H1 (cell line): ENCODE data around the gene FLRT1. TPM values are rescaled to one million over a fixed set of nuclear protein-coding genes. Genes with fewer than 3 reads are reported as not detected.

ENCODE experiments used
- CTCF ChIA-PET: fragments of 300-600 bp; sonication (Branson Sonifier 250); formaldehyde crosslinking; loops from one replicate; lab custom pipeline; 2021; ENCODE audit not compliant: partially characterized antibody; lab: Charles Lee
- POLR2A ChIA-PET: fragments of 300-600 bp; sonication (Branson Sonifier 250); formaldehyde crosslinking; loops from one replicate; lab custom pipeline; 2021; ENCODE audit warnings: inconsistent platforms; ENCODE audit not compliant: partially characterized antibody; lab: Charles Lee
- DNase-seq, 2 experiments: peaks; one replicate each; pipeline versions ENCODE4 v3.0.0 to v3.0.0-alpha.2; 2010 to 2022; ENCODE audit warnings: low spot score in 2 of 2, low read depth in 1 of 2, mixed read lengths in 1 of 2
- FAIRE-seq: peaks from 2 replicates; lab custom pipeline; 2011; peaks lifted over from hg19 to GRCh38; lab: Jason Lieb, UNC
- H2AFZ ChIP-seq: 2 replicates; pipeline ENCODE4 v1.8.1; 2012; ENCODE audit warnings: low read length, inconsistent platforms
- H2AK5ac ChIP-seq: 2 replicates; pipeline ENCODE4 v1.6.1; 2013; ENCODE audit warnings: low read depth, low read length
- H2BK120ac ChIP-seq: replicated peaks from 2 replicates; pipeline ENCODE3; 2013; ENCODE audit warnings: low read depth, low read length, inconsistent platforms
- H2BK12ac ChIP-seq: 2 replicates; pipeline ENCODE4 v1.6.1; 2013; ENCODE audit warnings: low read depth, low read length
- H2BK15ac ChIP-seq: 2 replicates; pipeline ENCODE4 v1.6.1; 2013; ENCODE audit warnings: low read length
- H2BK20ac ChIP-seq: 2 replicates; pipeline ENCODE4 v1.6.1; 2013; ENCODE audit warnings: low read length
- H2BK5ac ChIP-seq: 2 replicates; pipeline ENCODE4 v1.6.1; 2013; ENCODE audit warnings: low read depth, low read length
- H3K14ac ChIP-seq: 2 replicates; pipeline ENCODE4 v1.6.1; 2013; ENCODE audit warnings: inconsistent platforms; ENCODE audit not compliant: insufficient read length
- H3K18ac ChIP-seq: 2 replicates; pipeline ENCODE4 v1.6.1; 2013; ENCODE audit warnings: low read length; ENCODE audit errors: extremely low read depth
- H3K23ac ChIP-seq: 2 replicates; pipeline ENCODE4 v1.6.1; 2013; ENCODE audit warnings: inconsistent platforms; ENCODE audit not compliant: insufficient read length
- H3K23me2 ChIP-seq: 2 replicates; pipeline ENCODE4 v1.6.1; 2013; ENCODE audit warnings: low read depth, low read length
- H3K27ac ChIP-seq: 2 replicates; pipeline ENCODE4 v1.6.1; 2011; ENCODE audit warnings: low read depth, low read length, inconsistent platforms
- H3K27me3 ChIP-seq, 4 experiments: replicated peaks in 1 of 4; 1 replicate in 1 of 4; 2 replicates in 3 of 4; pipeline versions ENCODE4 v1.6.1 to v1.8.1; 2011 to 2013; ENCODE audit warnings: low read length in 3 of 4, mild to moderate bottlenecking in 3 of 4, inconsistent platforms in 2 of 4, mixed read lengths in 2 of 4, moderate library complexity in 1 of 4; ENCODE audit not compliant: control insufficient read depth in 3 of 4, insufficient read depth in 3 of 4; ENCODE audit errors: extremely low read depth in 1 of 4
- H3K36me3 ChIP-seq, 4 experiments: 2 replicates each; pipeline versions ENCODE4 v1.6.1 to v1.8.1; 2011 to 2013; ENCODE audit warnings: mild to moderate bottlenecking in 4 of 4, low read length in 3 of 4, moderate library complexity in 2 of 4, control low read depth in 1 of 4, inconsistent platforms in 1 of 4; ENCODE audit not compliant: insufficient read depth in 4 of 4, control insufficient read depth in 2 of 4
- H3K4ac ChIP-seq: replicated peaks from 2 replicates; pipeline ENCODE3; 2013; ENCODE audit warnings: low read length, low read depth, mixed read lengths, inconsistent platforms; ENCODE audit not compliant: insufficient read length
- H3K4me1 ChIP-seq, 4 experiments: replicated peaks in 1 of 4; 1 replicate in 1 of 4; 2 replicates in 3 of 4; pipeline versions ENCODE4 v1.6.1 to v1.8.1; 2011 to 2013; ENCODE audit warnings: low read length in 3 of 4, inconsistent platforms in 2 of 4, mixed read lengths in 1 of 4; ENCODE audit not compliant: insufficient read depth in 4 of 4, control insufficient read depth in 3 of 4
- H3K4me2 ChIP-seq, 2 experiments: 2 replicates each; pipeline versions ENCODE4 v1.6.1 to v1.8.1; 2011 to 2013; ENCODE audit warnings: low read depth in 2 of 2, low read length in 2 of 2, control low read depth in 1 of 2, inconsistent platforms in 1 of 2, mild to moderate bottlenecking in 1 of 2; ENCODE audit not compliant: insufficient read depth in 1 of 2
- H3K4me3 ChIP-seq, 4 experiments: fragments of 200-600, 300-600 bp in 1 of 4; sonication (generic), shearing (Covaris generic), sonication (Bioruptor Twin) in 1 of 4; 2 replicates each; pipeline versions ENCODE4 v1.5.1 to v1.8.1; 2011 to 2016; ENCODE audit warnings: low read length in 4 of 4, low read depth in 3 of 4, control low read depth in 2 of 4, inconsistent platforms in 2 of 4, mild to moderate bottlenecking in 2 of 4, mixed read lengths in 1 of 4, moderate library complexity in 1 of 4; ENCODE audit not compliant: insufficient read depth in 2 of 4; ENCODE audit errors: extremely low read depth in 1 of 4
- H3K56ac ChIP-seq: replicated peaks from 2 replicates; pipeline ENCODE3; 2013; ENCODE audit warnings: low read depth, mild to moderate bottlenecking, mixed read lengths, low read length, inconsistent platforms; ENCODE audit not compliant: insufficient read length
- H3K79me1 ChIP-seq: 2 replicates; pipeline ENCODE4 v1.6.1; 2013; ENCODE audit warnings: low read depth, low read length, control low read depth
- H3K79me2 ChIP-seq, 2 experiments: 2 replicates each; pipeline versions ENCODE4 v1.6.1 to v1.8.1; 2012 to 2013; ENCODE audit warnings: low read length in 2 of 2, mild to moderate bottlenecking in 2 of 2, inconsistent platforms in 1 of 2; ENCODE audit not compliant: insufficient read depth in 2 of 2, control insufficient read depth in 1 of 2
- H3K9ac ChIP-seq, 4 experiments: replicated peaks in 1 of 4; 1 replicate in 1 of 4; 2 replicates in 3 of 4; pipeline versions ENCODE4 v1.6.1 to v1.8.1; 2011 to 2013; ENCODE audit warnings: low read depth in 3 of 4, low read length in 3 of 4, control low read depth in 2 of 4, mild to moderate bottlenecking in 2 of 4, moderate library complexity in 2 of 4, inconsistent platforms in 1 of 4; ENCODE audit errors: extremely low read depth in 1 of 4
- H3K9me3 ChIP-seq, 2 experiments: 2 replicates each; pipeline versions ENCODE4 v1.6.1 to v1.8.1; 2012 to 2013; ENCODE audit warnings: mild to moderate bottlenecking in 2 of 2, moderate library complexity in 2 of 2, control low read depth in 1 of 2, inconsistent platforms in 1 of 2, low read depth in 1 of 2, low read length in 1 of 2, mixed read lengths in 1 of 2; ENCODE audit not compliant: insufficient read depth in 2 of 2
- H4K20me1 ChIP-seq, 2 experiments: replicated peaks in 1 of 2; 2 replicates each; pipeline versions ENCODE3 to v1.8.1; 2011 to 2013; ENCODE audit warnings: inconsistent platforms in 2 of 2, low read length in 2 of 2, mild to moderate bottlenecking in 1 of 2; ENCODE audit not compliant: insufficient read depth in 2 of 2, control insufficient read depth in 1 of 2
- H4K5ac ChIP-seq: 2 replicates; pipeline ENCODE4 v1.6.1; 2013; ENCODE audit warnings: low read length, low read depth, mixed read lengths, inconsistent platforms; ENCODE audit not compliant: insufficient read length
- H4K8ac ChIP-seq: 2 replicates; pipeline ENCODE4 v1.8.0; 2013; ENCODE audit warnings: mild to moderate bottlenecking, moderate library complexity, low read length, inconsistent platforms; ENCODE audit not compliant: insufficient read depth; ENCODE audit errors: extremely low read depth
- H4K91ac ChIP-seq: replicated peaks from 2 replicates; pipeline ENCODE3; 2013; ENCODE audit warnings: low read length, mixed read lengths, inconsistent platforms; ENCODE audit not compliant: insufficient read length
- ATF2 ChIP-seq: IDR thresholded peaks from 2 replicates; pipeline ENCODE4 v1.6.1; 2012; ENCODE audit warnings: low read length, inconsistent platforms
- CEBPB ChIP-seq: IDR thresholded peaks from 2 replicates; pipeline ENCODE4 v1.6.1; 2012; ENCODE audit warnings: low read depth, low read length
- FOSL1 ChIP-seq: IDR thresholded peaks from 2 replicates; pipeline ENCODE4 v1.6.1; 2011; ENCODE audit warnings: mild to moderate bottlenecking, low read depth, low read length, moderate library complexity; ENCODE audit not compliant: insufficient read depth
- KDM1A ChIP-seq: fragments of 200-600, 300-600 bp; sonication (generic); IDR thresholded peaks from 2 replicates; pipeline ENCODE4 v1.7.1; 2016; ENCODE audit warnings: mild to moderate bottlenecking, low read length, borderline replicate concordance
- POLR2AphosphoS5 ChIP-seq: IDR thresholded peaks from 2 replicates; pipeline ENCODE4 v1.6.1; 2011; ENCODE audit warnings: low read depth, low read length
- SAP30 ChIP-seq: fragments of 300-600 bp; sonication (generic); IDR thresholded peaks from 2 replicates; pipeline ENCODE4 v1.7.1; 2012; ENCODE audit warnings: low read length, moderate library complexity, mild to moderate bottlenecking, inconsistent platforms; ENCODE audit not compliant: insufficient read depth, insufficient replicate concordance
- SIN3A ChIP-seq, 2 experiments: IDR thresholded peaks in 1 of 2; conservative IDR thresholded peaks in 1 of 2; 2 replicates each; pipeline ENCODE4 v1.6.1; 2011 to 2012; ENCODE audit warnings: low read length in 2 of 2, improper control_type of control experiment in 1 of 2, low read depth in 1 of 2, mild to moderate bottlenecking in 1 of 2
- SIRT6 ChIP-seq: IDR thresholded peaks from one replicate; pipeline ENCODE4 v1.7.1; 2012; ENCODE audit warnings: low read length, inconsistent platforms
- SP2 ChIP-seq: IDR thresholded peaks from 2 replicates; pipeline ENCODE4 v1.6.1; 2012; ENCODE audit warnings: mild to moderate bottlenecking, low read length, inconsistent platforms
- WGBS, 2 experiments: shearing (Covaris generic) in 1 of 2; methylation state at CpG; one replicate each; pipeline versions ENCODE4 v1.1.6 to v1.1.7; 2013 to 2015; ENCODE audit warnings: low lambda C conversion rate in 2 of 2, mixed read lengths in 2 of 2, inconsistent platforms in 1 of 2, low coverage in 1 of 2, missing lambda C conversion rate in 1 of 2; ENCODE audit not compliant: insufficient replicate concordance in 2 of 2, insufficient coverage in 1 of 2, insufficient read length in 1 of 2; ENCODE audit errors: extremely low coverage in 1 of 2, missing lambda C conversion rate in 1 of 2; 5-methylcytosine and 5-hydroxymethylcytosine counted together
- polyA plus RNA-seq, 7 experiments: library from polyadenylated mRNA; depleted of rRNA in 3 of 7; stranded (reverse) in 5 of 7; unstranded in 2 of 7; fragments of >200 nt in 5 of 7; fragments of 200-250 nt in 2 of 7; gene quantifications; 1 replicate in 5 of 7; 2 replicates in 1 of 7; 4 replicates in 1 of 7; pipeline versions ENCODE4 v1.2.1 to v1.2.3, GENCODE V29; 2011 to 2013; ENCODE audit warnings: missing spikeins in 2 of 7, mixed read lengths in 2 of 7
- total RNA-seq: library from RNA; stranded (reverse); fragmentation: NEBNext Ultra II Directional; extraction: Animal tissue kit (Norgen Biotek cat#: 25700); gene quantifications from 2 replicates; pipeline ENCODE4 v1.2.1, GENCODE V29; 2021

FLRT1 gene
- total and polyA plus RNA-seq, 2 of the 8 experiments (the other 6 are each of a cell fraction or from before 2014, with no cell fraction given) = 0.14 to 0.28 TPM

GRCh38 chr11:63993993-63994392 is 41.7 kb upstream of the FLRT1 start:
- ChIA-PET POLR2A (interaction anchor here (0.8 to 3.0 kb wide), 5 partner anchors 9 to 171 kb away, joined by 3 to 17 read pairs (median 6); no protein-coding TSS in a partner anchor), CTCF (interaction anchor here (1.1 to 2.8 kb wide), 8 partner anchors 15 to 158 kb away, joined by 4 to 7 read pairs (median 4); no protein-coding TSS in a partner anchor)
- Histone ChIP-seq H3K18ac (no peak overlapping the region), H4K91ac (no peak overlapping the region), H4K20me1 (peaks cover 8 to 35% of the 10 kb centered on the region in 2 experiments), H3K4ac (no peak overlapping the region), H3K79me1 (peaks cover 18% of the 10 kb centered on the region), H3K4me3 (no peak overlapping the region), H3K27ac (no peak overlapping the region), H3K23me2 (peaks cover 4% of the 10 kb centered on the region; the same call in 1 of the 2 replicates), H3K9me3 (no peaks in the 10 kb centered on the region), H3K14ac (no peak overlapping the region), H3K56ac (no peak overlapping the region), H3K27me3 (no peaks in the 10 kb centered on the region), H4K8ac (no peak overlapping the region), H2BK15ac (no peak overlapping the region), H3K4me2 (no peak overlapping the region), H2BK5ac (no peak overlapping the region), H2BK120ac (no peak overlapping the region), H2AFZ (no peak overlapping the region), H2AK5ac (no peak overlapping the region), H3K4me1 (peaks cover 2 to 14% (median 8%) of the 10 kb centered on the region in 4 experiments; a peak in 6 of 7 replicates), H3K23ac (no peak overlapping the region), H2BK12ac (no peak overlapping the region), H3K79me2 (peaks cover 0 to 11% of the 10 kb centered on the region in 2 experiments; a peak in 2 of 4 replicates), H3K36me3 (peaks cover 17 to 34% (median 20%) of the 10 kb centered on the region in 4 experiments), H4K5ac (no peak overlapping the region), H3K9ac (no peak overlapping the region), H2BK20ac (no peak overlapping the region)
- 94% methylated on average over 6 of the region's 6 CpGs; no CpG with 5 or more reads in 1 of the 2 experiments for WGBS, 2 experiments
- FAIRE-seq (no peak), DNase-seq (no peak)
- TF ChIP-seq SIN3A (conservative IDR thresholded peaks at IDR 0.05 in 1 of 2, IDR thresholded peaks at IDR 0.05 in 1 of 2; ENCODE audit: low read depth in 1 of 2, low read length in 2 of 2) (no peak), SIRT6 (no peak), FOSL1 (no peak), SAP30 (no peak), SP2 (no peak), KDM1A (no peak), POLR2AphosphoS5 (no peak), ATF2 (no peak), CEBPB (no peak)
